Measurements from ENCODE around the gene ZNF44. TPM values are rescaled to one million over a fixed set of nuclear protein-coding genes. Genes with fewer than 3 reads are reported as not detected.

ZNF44 gene
- total RNA-seq, 1 donor = 5.2 TPM

DNA sequence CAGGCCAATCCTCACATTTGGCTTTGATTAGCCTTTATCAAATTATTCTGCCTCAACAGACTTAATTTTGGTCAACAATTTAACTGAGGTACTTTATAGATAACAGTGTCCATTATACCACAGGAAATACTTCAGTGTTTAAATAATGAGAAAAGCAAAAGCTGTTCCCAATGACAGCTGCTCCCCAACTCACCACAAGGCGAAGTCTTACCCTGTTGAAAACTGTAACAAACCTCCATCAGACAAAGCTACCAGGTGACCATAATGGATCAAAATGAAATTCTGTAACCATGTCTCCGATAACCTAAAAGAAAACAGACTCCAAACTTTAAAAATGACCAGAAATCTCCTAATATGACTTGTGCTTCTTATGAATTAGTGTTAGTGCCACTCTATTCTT is 50.3 kb downstream of the ZNF44 start:
- TF ChIP-seq, protein P1, sequence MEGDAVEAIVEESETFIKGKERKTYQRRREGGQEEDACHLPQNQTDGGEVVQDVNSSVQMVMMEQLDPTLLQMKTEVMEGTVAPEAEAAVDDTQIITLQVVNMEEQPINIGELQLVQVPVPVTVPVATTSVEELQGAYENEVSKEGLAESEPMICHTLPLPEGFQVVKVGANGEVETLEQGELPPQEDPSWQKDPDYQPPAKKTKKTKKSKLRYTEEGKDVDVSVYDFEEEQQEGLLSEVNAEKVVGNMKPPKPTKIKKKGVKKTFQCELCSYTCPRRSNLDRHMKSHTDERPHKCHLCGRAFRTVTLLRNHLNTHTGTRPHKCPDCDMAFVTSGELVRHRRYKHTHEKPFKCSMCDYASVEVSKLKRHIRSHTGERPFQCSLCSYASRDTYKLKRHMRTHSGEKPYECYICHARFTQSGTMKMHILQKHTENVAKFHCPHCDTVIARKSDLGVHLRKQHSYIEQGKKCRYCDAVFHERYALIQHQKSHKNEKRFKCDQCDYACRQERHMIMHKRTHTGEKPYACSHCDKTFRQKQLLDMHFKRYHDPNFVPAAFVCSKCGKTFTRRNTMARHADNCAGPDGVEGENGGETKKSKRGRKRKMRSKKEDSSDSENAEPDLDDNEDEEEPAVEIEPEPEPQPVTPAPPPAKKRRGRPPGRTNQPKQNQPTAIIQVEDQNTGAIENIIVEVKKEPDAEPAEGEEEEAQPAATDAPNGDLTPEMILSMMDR (IDR thresholded peaks at IDR 0.05; ENCODE audit: insufficient read depth, low read depth, low read length) = peak; percentile 14
- no peak overlapping the region for H3K4me3 ChIP-seq (ENCODE audit: low read depth, low read length)
- no peak for DNase-seq (ENCODE audit: low read depth)

DNA sequence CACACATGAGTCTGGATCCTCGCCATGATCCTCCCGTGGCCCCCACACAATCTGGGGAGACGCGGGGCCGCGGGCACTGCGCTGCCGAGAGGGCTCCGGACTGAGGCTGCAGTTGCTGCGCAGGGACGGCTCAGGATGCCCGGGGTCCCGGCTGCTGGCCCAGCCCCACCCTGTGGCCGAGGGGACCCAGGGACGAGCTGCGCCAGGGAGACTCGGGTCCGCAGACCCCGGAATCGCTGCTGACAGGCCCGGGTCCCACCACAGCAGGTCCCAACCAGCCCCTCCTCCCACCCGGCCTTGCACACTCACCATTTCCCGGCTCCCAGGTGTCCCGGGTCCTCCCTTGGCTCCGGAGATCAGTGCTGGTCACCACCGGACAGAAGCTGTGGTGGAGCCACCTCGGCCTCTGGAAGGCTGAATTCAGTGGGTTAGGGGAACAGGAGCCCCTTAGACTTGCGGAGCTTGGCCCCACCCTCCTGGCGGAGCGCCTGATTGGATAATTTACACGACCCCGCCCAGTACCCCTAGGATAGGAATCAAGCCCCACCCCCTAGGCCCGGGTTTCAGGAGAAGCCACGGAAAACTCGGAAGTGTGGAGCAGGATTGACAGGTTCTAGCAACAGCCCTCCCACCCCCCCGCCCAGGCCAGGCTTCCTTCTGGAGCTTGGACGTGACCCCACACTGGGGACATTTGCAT is 57.4 kb downstream of the ZNF44 start:
- no peak overlapping the region for H3K4me3 ChIP-seq (ENCODE audit: low read depth, low read length)
- TF ChIP-seq, protein P1 (IDR thresholded peaks at IDR 0.05; ENCODE audit: insufficient read depth, low read depth, low read length) = no peak
- DNase-seq (ENCODE audit: low read depth) = no peak

DNA sequence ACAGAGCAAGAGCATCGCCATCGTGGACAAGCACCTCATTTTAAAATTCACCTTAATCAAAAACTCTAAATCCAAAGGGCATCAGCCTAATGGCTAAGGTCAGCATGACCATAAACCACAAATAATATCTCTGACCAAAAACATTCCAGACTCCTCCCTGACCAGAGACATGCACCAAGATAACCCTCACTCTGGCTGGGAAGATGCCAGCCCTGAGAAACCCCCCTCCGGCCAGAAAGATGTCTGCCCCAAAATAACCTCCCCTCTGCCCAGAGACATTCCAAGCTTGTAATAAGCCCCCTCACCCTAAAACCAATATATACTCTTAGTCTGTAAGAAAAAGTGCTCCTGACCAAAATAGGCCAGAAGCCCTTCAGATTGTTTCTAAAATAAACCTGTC is 61.7 kb downstream of the ZNF44 start:
- no peak for DNase-seq (ENCODE audit: low read depth)
- no peak overlapping the region for H3K4me3 ChIP-seq (ENCODE audit: low read depth, low read length)
- TF ChIP-seq, protein P1 (IDR thresholded peaks at IDR 0.05; ENCODE audit: insufficient read depth, low read depth, low read length) = no peak

DNA sequence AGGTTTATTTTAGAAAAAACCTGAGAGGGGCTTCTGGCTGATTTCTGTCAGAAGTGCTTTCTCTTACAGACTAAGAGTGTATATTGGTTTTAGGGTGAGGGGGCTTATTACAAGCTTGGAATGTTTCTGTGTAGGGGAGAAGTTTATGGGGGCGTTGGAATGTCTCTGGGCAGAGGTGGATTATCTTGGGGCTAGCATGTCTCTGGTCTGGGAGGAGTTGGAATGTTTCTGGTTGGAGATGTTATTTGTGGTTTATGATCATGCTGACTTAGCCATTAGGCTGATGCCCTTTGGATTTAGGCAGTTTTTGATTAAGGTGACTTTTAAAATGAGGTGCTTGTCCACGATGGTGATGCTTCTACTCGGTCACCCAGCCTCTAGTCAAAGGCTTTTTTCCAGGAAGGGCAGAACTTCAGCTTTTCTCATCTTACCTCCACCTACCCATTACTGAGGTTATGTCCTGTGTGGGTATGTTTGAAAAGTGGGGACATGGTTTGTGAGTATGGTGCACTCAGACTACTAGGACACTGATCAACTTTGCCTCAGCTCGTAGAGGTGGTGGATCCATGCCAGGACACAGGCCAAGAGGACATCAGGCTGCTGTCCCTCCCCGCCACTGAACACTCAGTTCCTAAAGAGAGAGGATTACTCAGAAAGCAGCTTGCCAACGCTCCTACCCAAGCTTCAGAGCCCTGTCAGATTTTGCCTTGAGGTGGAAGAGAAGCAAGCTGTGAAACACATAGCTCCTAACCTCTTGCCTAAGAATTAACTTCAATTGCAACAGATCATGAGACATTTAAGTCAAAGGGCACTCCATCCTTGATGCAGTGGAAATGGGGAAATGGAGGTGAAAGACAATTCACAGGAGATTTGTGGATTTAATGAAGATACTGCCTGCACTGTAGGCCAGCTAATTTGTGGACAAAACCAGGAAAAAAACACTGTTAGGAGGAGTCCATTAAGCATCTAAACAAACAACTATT is 63.6 kb downstream of the ZNF44 start:
- no peak for DNase-seq (ENCODE audit: low read depth)
- no peak overlapping the region for H3K4me3 ChIP-seq (ENCODE audit: low read depth, low read length)

DNA sequence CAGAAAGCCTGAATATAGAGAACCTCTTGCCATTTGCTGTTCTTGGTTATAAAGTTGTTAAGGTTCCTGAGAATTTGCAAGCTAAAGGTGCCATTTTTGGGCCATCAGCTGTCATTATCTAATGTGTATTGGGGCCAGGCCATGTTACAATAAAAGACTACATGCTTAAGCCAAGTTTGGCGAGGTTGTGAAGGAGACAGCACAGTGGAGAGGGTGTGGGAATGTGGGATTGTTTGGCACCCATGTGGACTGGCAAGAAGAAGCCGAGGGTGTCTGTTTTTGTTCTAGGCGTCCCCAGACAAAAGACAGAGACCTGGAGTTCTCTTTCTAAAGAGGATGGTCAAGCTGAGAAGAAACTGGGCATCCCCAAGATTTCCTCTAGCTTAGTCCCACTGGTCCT is 64.7 kb downstream of the ZNF44 start:
- DNase-seq (ENCODE audit: low read depth) = no peak
- no peak overlapping the region for H3K4me3 ChIP-seq (ENCODE audit: low read depth, low read length)
- TF ChIP-seq, protein P1 (IDR thresholded peaks at IDR 0.05; ENCODE audit: insufficient read depth, low read depth, low read length) = no peak

More for the DNA sequence above, 63.6 kb downstream of the ZNF44 start:
- TF ChIP-seq, protein P1 (IDR thresholded peaks at IDR 0.05; ENCODE audit: insufficient read depth, low read depth, low read length) = no peak

DNA sequence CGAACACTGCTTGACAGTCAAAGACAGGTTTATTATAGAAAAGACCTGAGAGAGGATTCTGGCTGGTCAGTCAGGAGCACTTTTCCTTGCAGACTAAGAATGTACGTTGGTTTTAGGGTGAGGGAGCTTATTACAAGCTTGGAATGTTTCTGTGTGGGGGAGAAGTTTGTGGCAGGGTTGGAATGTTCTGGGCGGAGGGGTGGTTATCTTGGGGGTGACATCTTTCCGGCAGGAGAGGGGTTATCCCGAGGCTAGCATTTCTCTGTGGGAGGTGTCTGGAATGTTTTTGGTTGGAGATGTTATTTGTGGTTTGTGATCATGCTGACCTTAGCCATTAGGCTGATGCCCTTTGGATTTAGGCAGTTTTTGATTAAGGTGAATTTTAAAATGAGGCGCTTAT is 70.0 kb downstream of the ZNF44 start:
- no peak overlapping the region for H3K4me3 ChIP-seq (ENCODE audit: low read depth, low read length)
- no peak for DNase-seq (ENCODE audit: low read depth)
- TF ChIP-seq, protein P1 (IDR thresholded peaks at IDR 0.05; ENCODE audit: insufficient read depth, low read depth, low read length) = no peak
